HG03457 (cell line): Measurements from ENCODE around the gene SH3RF3.

Source experiments
- ATAC-seq: cut with Tn5 transposase; IDR thresholded peaks from one replicate; pipeline ENCODE4 v1.9.1; 2021; ENCODE audit warnings: moderate number of reproducible peaks; ENCODE audit not compliant: unreplicated experiment

The SH3RF3 gene

GRCh38 chr2:109479804-109480203, 350.8 kb downstream of the SH3RF3 start:
- no peak for ATAC-seq

GRCh38 chr2:109480486-109481195, 351.6 kb downstream of the SH3RF3 start:
- no peak for ATAC-seq

- no peak for ATAC-seq
Observed at GRCh38 chr2:109481196-109481555, 352.2 kb downstream of the SH3RF3 start.

- no peak for ATAC-seq
Observed at GRCh38 chr2:109481599-109481998, 352.6 kb downstream of the SH3RF3 start.

- no peak for ATAC-seq
Observed at GRCh38 chr2:109482361-109482861, 353.4 kb downstream of the SH3RF3 start.

- no peak for ATAC-seq
Observed at GRCh38 chr2:109486711-109487535, 357.9 kb downstream of the SH3RF3 start.

GRCh38 chr2:109487536-109487869, 358.5 kb downstream of the SH3RF3 start:
- no peak for ATAC-seq

- no peak for ATAC-seq
Observed at GRCh38 chr2:109487871-109488655, 359.1 kb downstream of the SH3RF3 start.

GRCh38 chr2:109489296-109489695, 360.3 kb downstream of the SH3RF3 start:
- no peak for ATAC-seq

GRCh38 chr2:109493176-109493935, 364.4 kb downstream of the SH3RF3 start:
- ATAC-seq = no peak

GRCh38 chr2:109494351-109494750, 365.3 kb downstream of the SH3RF3 start:
- ATAC-seq = no peak

GRCh38 chr2:109497463-109497862, 368.5 kb downstream of the SH3RF3 start:
- ATAC-seq = no peak

GRCh38 chr2:109497911-109498870, 369.2 kb downstream of the SH3RF3 start:
- no peak for ATAC-seq

GRCh38 chr2:109498906-109499305, 369.9 kb downstream of the SH3RF3 start:
- no peak for ATAC-seq

- ATAC-seq = no peak
Observed at GRCh38 chr2:109499566-109499965, 370.6 kb downstream of the SH3RF3 start.

GRCh38 chr2:109500910-109501309, 371.9 kb downstream of the SH3RF3 start:
- ATAC-seq = no peak

GRCh38 chr2:109501461-109501860, 372.5 kb downstream of the SH3RF3 start:
- ATAC-seq = no peak

- ATAC-seq = no peak
Observed at GRCh38 chr2:109503191-109503590, 374.2 kb downstream of the SH3RF3 start.

- no peak for ATAC-seq
Observed at GRCh38 chr2:109507217-109507616, 378.2 kb downstream of the SH3RF3 start.

- no peak for ATAC-seq
Observed at GRCh38 chr2:109507828-109508227, 378.8 kb downstream of the SH3RF3 start.
